Heart right ventricle (tissue), 16 donors: ENCODE measurements around the gene PHOSPHO1. TPM values are rescaled to one million over a fixed set of nuclear protein-coding genes. Genes with fewer than 3 reads are reported as not detected.
A peak's percentile ranks its signal among the peaks of the same experiment; 100 is the strongest.

Experiments
- ATAC-seq, 8 donors: fragments of 200-7000 bp; cut with Tn5 transposase; one replicate each; pipeline ENCODE4 v1.9.1; 2020; ENCODE audit warnings: mild to moderate bottlenecking in 8 of 8, moderate library complexity in 8 of 8, moderate number of reproducible peaks in 1 of 8
- DNase-seq, 2 donors: peaks; one replicate each; pipeline ENCODE4 v3.0.0-alpha.2; 2020
- H3K27ac ChIP-seq, 10 donors: fragments of 200-600 bp; sonication (generic) in 2 of 10; one replicate each; pipeline versions ENCODE4 v1.5.0 to v1.8.0; 2020 to 2022; ENCODE audit warnings: mild to moderate bottlenecking in 3 of 10
- H3K27me3 ChIP-seq, 7 donors: fragments of 200-600 bp; one replicate each; pipeline ENCODE4 v1.8.0; 2021 to 2022; ENCODE audit warnings: mild to moderate bottlenecking in 2 of 7
- H3K36me3 ChIP-seq, 9 donors: fragments of 200-600 bp; sonication (generic) in 1 of 9; one replicate each; pipeline versions ENCODE4 v1.5.0 to v1.8.0; 2020 to 2022; ENCODE audit warnings: mild to moderate bottlenecking in 2 of 9
- H3K4me1 ChIP-seq, 9 donors: fragments of 200-600 bp; sonication (generic) in 1 of 9; one replicate each; pipeline versions ENCODE4 v1.5.0 to v1.8.0; 2020 to 2022; ENCODE audit warnings: mild to moderate bottlenecking in 4 of 9
- H3K4me3 ChIP-seq, 10 donors: fragments of 200-600 bp; sonication (generic) in 2 of 10; one replicate each; pipeline versions ENCODE4 v1.5.0 to v1.8.0; 2020 to 2022; ENCODE audit warnings: mild to moderate bottlenecking in 7 of 10, moderate library complexity in 2 of 10
- H3K9me3 ChIP-seq, 11 donors: fragments of 200-600 bp in 10 of 11; sonication (generic) in 2 of 11; one replicate each; pipeline versions ENCODE4 v1.5.0 to v1.8.0; 2013 to 2022; ENCODE audit warnings: mild to moderate bottlenecking in 2 of 11, control low read depth in 1 of 11, moderate library complexity in 1 of 11
- WGBS, 2 donors: extraction: QIAGEN DNeasy Blood & Tissue Kit; methylation state at CpG; one replicate each; pipeline ENCODE4 v1.1.7; 2013; ENCODE audit warnings: inconsistent platforms in 1 of 2; 5-methylcytosine and 5-hydroxymethylcytosine counted together
- intact Hi-C, 10 donors: fragments of 100-400 bp; cut with DNase I; formaldehyde crosslinking; loops; one replicate each; pipeline versions ENCODE4 v1.11.1 to v1.14.2; 2022
- polyA plus RNA-seq, 2 donors: library from polyadenylated mRNA; stranded (reverse); fragments of 200-250 nt; gene quantifications; one replicate each; pipeline ENCODE4 v1.2.3, GENCODE V29; 2013
- total RNA-seq, 10 donors: library from RNA; stranded (reverse); fragmentation: NEBNext Ultra II Directional in 3 of 10; extraction: Animal tissue kit (Norgen Biotek cat#: 25700) in 3 of 10; gene quantifications; one replicate each; pipeline versions ENCODE4 v1.2.1 to v1.2.4, GENCODE V29; 2021 to 2023
- TF ChIP-seq, protein P1 (sequence below), 9 donors: fragments of 200-600 bp; sonication (generic) in 2 of 9; IDR thresholded peaks; one replicate each; pipeline versions ENCODE4 v1.5.0 to v1.8.0; 2021 to 2022; ENCODE audit warnings: antibody characterized with exemption in 9 of 9, mild to moderate bottlenecking in 5 of 9, moderate library complexity in 1 of 9
- donor health status: Arrhythmogenic right ventricular cardiomyopathy.
- donor health status: ischemic (EF 13 %, LVEDD 7.1; RV severe dilation, severe dysfunction).
- donor health status: healthy with polysubstance abuse.
- donor health status: DM: no; HTN: yes; CAD: no.
- donor health status: DM: no; HTN: no; CAD: no.
- donor health status: ischemic (EF 25% LVEDD 6.9; RV normal size, moderate dysfunction).
- donor health status: ischemic (EF 25% LVEDD 5.7; RV mildly dilated, moderate dysfunction).
- donor health status: healthy.
- donor health status: DM: yes; HTN: yes; CAD: no.
- donor health status: Ischemic cardiomyopathy.
- donor health status: ischemic (EF 35%, LVEDD 5.7; RV mildly dilated, moderate dysfunction).
- donor health status: nonischemic (EF 11% LVEDD 7.7; RV severe dilation, severe dysfunction).
- donor health status: DM: yes; HTN: yes; CAD: no.
- donor health status: PGD.
- donor health status: ischemic (EF 29% LVEDD 5.4; RV normal size, mild dysfunction).
- donor health status: nonischemic (EF 23%, LVEDD 6.1; RV moderate dilation, normal function).

PHOSPHO1 gene
- total and polyA plus RNA-seq, 12 donors = 0.14 to 1.9 (median 0.52) TPM

DNA sequence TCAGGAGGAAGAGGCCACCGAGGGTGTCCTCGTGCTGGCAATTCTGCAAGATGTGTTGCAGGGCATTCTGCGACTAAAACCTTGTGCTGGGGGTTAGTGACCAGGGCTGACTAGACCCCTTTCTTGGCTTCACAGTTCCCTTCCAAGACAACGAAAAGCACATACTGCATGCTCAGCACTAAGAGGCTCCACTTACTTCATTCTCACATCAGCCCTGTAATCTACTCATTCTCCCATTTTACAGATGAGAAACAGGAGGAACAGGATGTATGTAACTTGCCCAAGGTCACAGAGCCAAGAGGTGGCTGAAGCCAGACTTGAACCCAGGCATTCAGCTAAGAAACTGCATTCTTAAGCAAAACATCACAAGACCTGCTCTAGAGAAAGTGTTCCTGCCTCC is 5.3 kb upstream of the PHOSPHO1 start:
- DNase-seq (no peak), ATAC-seq (no peak)
- Histone ChIP-seq H3K4me3 (no peak overlapping the region), H3K27ac (peak overlapping the region in 2 of 10 donors; percentile 22 to 75), H3K27me3 (peaks cover 0 to 6% (median 0%) of the 10 kb centered on the region in 7 donors), H3K4me1 (peaks cover 0 to 14% (median 4%) of the 10 kb centered on the region in 9 donors), H3K36me3 (no peaks in the 10 kb centered on the region), H3K9me3 (no peaks in the 10 kb centered on the region)
- intact Hi-C loops = no loop called here
- WGBS, 2 donors = 82 to 83% methylated on average over 4 of the region's 4 CpGs
- TF ChIP-seq, protein P1, sequence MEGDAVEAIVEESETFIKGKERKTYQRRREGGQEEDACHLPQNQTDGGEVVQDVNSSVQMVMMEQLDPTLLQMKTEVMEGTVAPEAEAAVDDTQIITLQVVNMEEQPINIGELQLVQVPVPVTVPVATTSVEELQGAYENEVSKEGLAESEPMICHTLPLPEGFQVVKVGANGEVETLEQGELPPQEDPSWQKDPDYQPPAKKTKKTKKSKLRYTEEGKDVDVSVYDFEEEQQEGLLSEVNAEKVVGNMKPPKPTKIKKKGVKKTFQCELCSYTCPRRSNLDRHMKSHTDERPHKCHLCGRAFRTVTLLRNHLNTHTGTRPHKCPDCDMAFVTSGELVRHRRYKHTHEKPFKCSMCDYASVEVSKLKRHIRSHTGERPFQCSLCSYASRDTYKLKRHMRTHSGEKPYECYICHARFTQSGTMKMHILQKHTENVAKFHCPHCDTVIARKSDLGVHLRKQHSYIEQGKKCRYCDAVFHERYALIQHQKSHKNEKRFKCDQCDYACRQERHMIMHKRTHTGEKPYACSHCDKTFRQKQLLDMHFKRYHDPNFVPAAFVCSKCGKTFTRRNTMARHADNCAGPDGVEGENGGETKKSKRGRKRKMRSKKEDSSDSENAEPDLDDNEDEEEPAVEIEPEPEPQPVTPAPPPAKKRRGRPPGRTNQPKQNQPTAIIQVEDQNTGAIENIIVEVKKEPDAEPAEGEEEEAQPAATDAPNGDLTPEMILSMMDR (IDR thresholded peaks at IDR 0.05) = no peak

DNA sequence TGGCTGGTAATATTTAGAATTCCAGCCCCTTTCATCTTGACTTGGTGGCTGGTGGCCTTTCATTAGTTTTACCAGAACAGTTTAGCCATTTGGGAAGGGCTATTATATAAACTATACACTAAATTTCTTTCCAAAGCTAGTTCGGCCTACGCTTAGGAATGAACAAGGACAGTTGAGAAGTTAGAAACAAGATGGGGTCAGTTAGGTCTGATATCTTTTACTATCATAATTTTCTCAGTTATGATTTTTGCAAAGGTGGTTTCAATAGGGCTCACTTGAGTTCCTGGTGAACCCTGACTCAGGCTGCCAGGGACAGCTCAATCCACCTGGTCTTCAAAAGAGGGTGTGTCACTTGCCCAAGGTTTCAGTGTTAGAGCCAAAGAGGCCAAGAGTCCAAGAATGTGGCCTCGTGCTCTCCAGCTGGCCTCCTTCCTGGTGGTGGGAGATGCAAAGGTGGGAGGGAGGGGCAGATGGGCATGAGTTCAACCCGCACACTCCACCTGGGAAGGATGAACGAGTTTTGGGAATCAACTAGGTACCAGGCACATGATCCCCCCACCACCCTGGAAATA is 4.0 kb upstream of the PHOSPHO1 start:
- DNase-seq (no peak), ATAC-seq (no peak)
- TF ChIP-seq, protein P1 (IDR thresholded peaks at IDR 0.05) = no peak
- Histone ChIP-seq H3K4me1 (peaks cover 0 to 26% (median 12%) of the 10 kb centered on the region in 9 donors), H3K9me3 (no peaks in the 10 kb centered on the region), H3K27me3 (peaks cover 0 to 13% (median 0%) of the 10 kb centered on the region in 7 donors), H3K27ac (peak overlapping the region in 1 of 10 donors; percentile 75), H3K4me3 (no peak overlapping the region), H3K36me3 (no peaks in the 10 kb centered on the region)
- 81 to 83% methylated on average over 5 of the region's 5 CpGs for WGBS, 2 donors
- intact Hi-C loops = no loop called here

DNA sequence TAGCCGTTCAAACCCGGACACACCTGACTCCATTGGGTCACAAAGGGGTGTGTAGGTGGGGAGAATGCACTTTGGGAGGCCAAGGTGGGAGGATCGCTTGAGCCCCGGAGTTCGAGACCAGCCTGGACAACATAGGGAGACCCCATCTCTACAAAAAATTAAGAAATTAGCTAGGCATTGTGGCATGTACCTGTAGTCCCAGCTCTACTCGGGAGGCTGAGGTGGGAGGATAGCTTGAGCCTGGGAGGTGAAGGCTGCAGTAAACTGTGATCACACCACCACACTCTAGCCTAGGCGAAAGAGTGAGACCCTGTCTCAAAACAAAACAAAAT is 942 bp upstream of the PHOSPHO1 start:
- Histone ChIP-seq H3K9me3 (no peaks in the 10 kb centered on the region), H3K4me1 (peaks cover 0 to 30% (median 15%) of the 10 kb centered on the region in 9 donors), H3K4me3 (peak overlapping the region in 6 of 10 donors; percentile 61 to 75 (median 66)), H3K27ac (peak overlapping the region in 1 of 10 donors; percentile 77), H3K36me3 (no peaks in the 10 kb centered on the region), H3K27me3 (peaks cover 0 to 25% (median 0%) of the 10 kb centered on the region in 7 donors)
- no peak for DNase-seq
- no peak for ATAC-seq
- TF ChIP-seq, protein P1 (IDR thresholded peaks at IDR 0.05) = no peak
- intact Hi-C loops = no loop called here
- 66 to 71% methylated on average over 7 of the region's 7 CpGs for WGBS, 2 donors

DNA sequence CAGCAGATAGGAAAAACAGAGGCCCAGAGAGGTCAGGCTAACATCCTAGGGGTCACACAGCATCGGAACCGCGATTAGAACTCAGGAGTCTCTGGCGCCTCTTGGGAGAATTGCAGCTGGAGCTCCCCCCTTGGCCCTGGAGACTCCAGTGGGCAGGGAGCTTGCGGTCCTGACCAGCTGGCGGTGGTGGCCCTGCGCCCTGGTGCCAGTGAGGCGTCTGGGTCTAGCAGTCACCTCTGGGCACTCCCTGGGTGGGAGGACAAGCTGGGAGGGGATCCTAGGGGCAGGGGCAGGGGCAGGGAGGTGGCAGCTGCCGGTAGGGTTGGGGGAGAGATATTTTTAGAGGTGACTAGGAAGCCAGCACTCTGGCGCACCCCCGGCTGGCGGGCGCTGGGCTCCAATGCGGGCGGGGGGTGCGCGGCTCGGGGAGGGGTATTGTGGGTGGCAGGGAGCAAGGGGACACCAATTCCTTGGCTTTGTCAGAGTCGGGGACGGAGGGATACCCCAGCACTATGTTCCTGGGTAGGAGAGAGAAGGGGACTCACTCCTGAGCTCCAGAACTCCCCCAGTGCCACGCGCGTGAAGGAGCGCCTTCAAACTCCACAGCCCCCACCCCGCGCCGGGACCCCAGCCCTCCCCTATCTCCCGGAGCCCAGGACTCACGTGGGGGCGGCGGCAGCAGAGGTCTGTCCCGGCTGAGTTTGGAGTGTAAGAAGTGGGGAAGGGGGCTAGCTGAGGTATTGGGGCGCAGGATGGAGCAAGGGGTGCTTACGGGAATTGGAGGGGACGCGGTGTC is 584 bp downstream of the PHOSPHO1 start:
- DNase-seq (peak in 1 of 2 donors; percentile 26), ATAC-seq (peak; percentile 4 to 48 (median 12))
- Histone ChIP-seq H3K27me3 (peaks cover 0 to 38% (median 12%) of the 10 kb centered on the region in 7 donors), H3K4me1 (peaks cover under 1 to 33% (median 16%) of the 10 kb centered on the region in 9 donors), H3K27ac (peak overlapping the region in 5 of 10 donors; percentile 32 to 77 (median 55)), H3K4me3 (peak overlapping the region; percentile 42 to 75 (median 62)), H3K9me3 (no peaks in the 10 kb centered on the region), H3K36me3 (no peaks in the 10 kb centered on the region)
- intact Hi-C loops = loop anchor here in 8 of 10 donors (2.0 to 10.0 kb wide), 7 partner anchors 38 to 165 kb away; no protein-coding TSS in a partner anchor
- TF ChIP-seq, protein P1 (IDR thresholded peaks at IDR 0.05) = no peak
- WGBS, 2 donors = 6 to 7% methylated on average over 35 to 36 of the region's 36 CpGs
